SK-N-SH treated with all-trans-retinoic acid at 6 μM for 48 hours (cell line): ENCODE results near the gene CTSC.

ENCODE experiments used
- ARNTL ChIP-seq: fragments of 450-650 bp; formaldehyde crosslinking; IDR thresholded peaks from 2 replicates; pipeline ENCODE4 v1.5.0; 2020; ENCODE audit warnings: low read depth, mild to moderate bottlenecking, moderate library complexity, borderline replicate concordance
- PATZ1 ChIP-seq: fragments of 250-450 bp; sonication (Bioruptor Pico); IDR thresholded peaks from 2 replicates; pipeline ENCODE4 v1.8.0; 2020; ENCODE audit warnings: mild to moderate bottlenecking, moderate library complexity, borderline replicate concordance
- RARB ChIP-seq: fragments of 250-450 bp; sonication (Bioruptor Pico); IDR thresholded peaks from 2 replicates; pipeline ENCODE4 v1.8.0; 2021; ENCODE audit warnings: mild to moderate bottlenecking, moderate library complexity
- SNAI2 ChIP-seq: fragments of 250-450 bp; sonication (Bioruptor Pico); IDR thresholded peaks from 2 replicates; pipeline ENCODE4 v1.5.0; 2020; ENCODE audit warnings: mild to moderate bottlenecking, moderate library complexity
- TOX ChIP-seq: fragments of 250-450 bp; sonication (Bioruptor Pico); IDR thresholded peaks from 2 replicates; pipeline ENCODE4 v1.8.0; 2021; ENCODE audit warnings: mild to moderate bottlenecking, moderate library complexity, borderline replicate concordance
- ZFP3 ChIP-seq: fragments of 250-450 bp; sonication (Bioruptor Pico); IDR thresholded peaks from 2 replicates; pipeline ENCODE4 v1.5.0; 2020; ENCODE audit warnings: mild to moderate bottlenecking, moderate library complexity
- ZFP30 ChIP-seq: fragments of 450-650 bp; formaldehyde crosslinking; IDR thresholded peaks from 2 replicates; pipeline ENCODE4 v1.5.0; 2022; ENCODE audit warnings: mild to moderate bottlenecking, moderate library complexity
- ZNF565 ChIP-seq: fragments of 450-650 bp; formaldehyde crosslinking; conservative IDR thresholded peaks from 2 replicates; pipeline ENCODE4 v1.5.0; 2020; ENCODE audit warnings: low read depth, mild to moderate bottlenecking, moderate library complexity
- TF ChIP-seq, protein P1 (sequence below): fragments of 250-450 bp; sonication (Bioruptor Pico); IDR thresholded peaks from 2 replicates; pipeline ENCODE4 v1.5.1; 2020; ENCODE audit warnings: low read depth, mild to moderate bottlenecking, moderate library complexity
- TF ChIP-seq, protein P2 (sequence below): fragments of 250-450 bp; sonication (Bioruptor Pico); IDR thresholded peaks from 2 replicates; pipeline ENCODE4 v1.5.1; 2021; ENCODE audit warnings: mild to moderate bottlenecking, moderate library complexity

- no peak for TF ChIP-seq ARNTL (CRISPR knock-in tag)
- no peak for TF ChIP-seq ZFP3
- TF ChIP-seq RARB: no peak
- no peak for TF ChIP-seq ZNF565 (CRISPR knock-in tag)
- TF ChIP-seq SNAI2 (CRISPR knock-in tag): no peak
- no peak for TF ChIP-seq TOX (CRISPR knock-in tag)
- TF ChIP-seq, protein P1, sequence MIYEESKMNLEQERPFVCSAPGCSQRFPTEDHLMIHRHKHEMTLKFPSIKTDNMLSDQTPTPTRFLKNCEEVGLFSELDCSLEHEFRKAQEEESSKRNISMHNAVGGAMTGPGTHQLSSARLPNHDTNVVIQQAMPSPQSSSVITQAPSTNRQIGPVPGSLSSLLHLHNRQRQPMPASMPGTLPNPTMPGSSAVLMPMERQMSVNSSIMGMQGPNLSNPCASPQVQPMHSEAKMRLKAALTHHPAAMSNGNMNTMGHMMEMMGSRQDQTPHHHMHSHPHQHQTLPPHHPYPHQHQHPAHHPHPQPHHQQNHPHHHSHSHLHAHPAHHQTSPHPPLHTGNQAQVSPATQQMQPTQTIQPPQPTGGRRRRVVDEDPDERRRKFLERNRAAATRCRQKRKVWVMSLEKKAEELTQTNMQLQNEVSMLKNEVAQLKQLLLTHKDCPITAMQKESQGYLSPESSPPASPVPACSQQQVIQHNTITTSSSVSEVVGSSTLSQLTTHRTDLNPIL (CRISPR knock-in tag): no peak
- TF ChIP-seq PATZ1: no peak
- TF ChIP-seq, protein P2, sequence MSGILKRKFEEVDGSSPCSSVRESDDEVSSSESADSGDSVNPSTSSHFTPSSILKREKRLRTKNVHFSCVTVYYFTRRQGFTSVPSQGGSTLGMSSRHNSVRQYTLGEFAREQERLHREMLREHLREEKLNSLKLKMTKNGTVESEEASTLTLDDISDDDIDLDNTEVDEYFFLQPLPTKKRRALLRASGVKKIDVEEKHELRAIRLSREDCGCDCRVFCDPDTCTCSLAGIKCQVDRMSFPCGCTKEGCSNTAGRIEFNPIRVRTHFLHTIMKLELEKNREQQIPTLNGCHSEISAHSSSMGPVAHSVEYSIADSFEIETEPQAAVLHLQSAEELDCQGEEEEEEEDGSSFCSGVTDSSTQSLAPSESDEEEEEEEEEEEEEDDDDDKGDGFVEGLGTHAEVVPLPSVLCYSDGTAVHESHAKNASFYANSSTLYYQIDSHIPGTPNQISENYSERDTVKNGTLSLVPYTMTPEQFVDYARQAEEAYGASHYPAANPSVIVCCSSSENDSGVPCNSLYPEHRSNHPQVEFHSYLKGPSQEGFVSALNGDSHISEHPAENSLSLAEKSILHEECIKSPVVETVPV (CRISPR knock-in tag): no peak
- TF ChIP-seq ZFP30 (CRISPR knock-in tag): no peak
These were observed 2.3 kb downstream of the CTSC start for GRCh38 chr11:88335284-88335683.
